Sigmoid colon (tissue), 7 donors: ENCODE data around the gene ADGRG2. TPM values are rescaled to one million over a fixed set of nuclear protein-coding genes. Genes with fewer than 3 reads are reported as not detected.

ENCODE experiments used
- DNase-seq: peaks from one replicate; pipeline ENCODE4 v3.0.0-alpha.2; 2019
- H3K27ac ChIP-seq, 4 donors: fragments of 200-600 bp; sonication (generic); one replicate each; pipeline ENCODE4 v1.5.1; 2016 to 2019; ENCODE audit warnings: mild to moderate bottlenecking in 1 of 4
- H3K27me3 ChIP-seq, 3 donors: fragments of 200-600 bp; sonication (generic); one replicate each; pipeline ENCODE4 v1.5.1; 2019; ENCODE audit warnings: mild to moderate bottlenecking in 1 of 3
- H3K36me3 ChIP-seq, 4 donors: fragments of 200-600 bp; sonication (generic); one replicate each; pipeline ENCODE4 v1.5.1; 2016 to 2019
- H3K4me1 ChIP-seq, 4 donors: fragments of 200-600 bp; sonication (generic); one replicate each; pipeline ENCODE4 v1.5.1; 2017 to 2019
- H3K4me3 ChIP-seq, 4 donors: fragments of 200-600 bp; sonication (generic); one replicate each; pipeline ENCODE4 v1.5.1; 2017 to 2019; ENCODE audit warnings: mild to moderate bottlenecking in 2 of 4, moderate library complexity in 1 of 4
- H3K9me3 ChIP-seq, 4 donors: fragments of 200-600 bp in 3 of 4; sonication (generic) in 3 of 4; one replicate each; pipeline versions ENCODE4 v1.5.1 to v1.6.1; 2013 to 2019
- EP300 ChIP-seq, 4 donors: sonication (generic); formaldehyde crosslinking; IDR thresholded peaks; one replicate each; pipeline ENCODE4 v1.6.1; 2017; ENCODE audit warnings: antibody characterized with exemption in 4 of 4
- POLR2A ChIP-seq, 2 donors: fragments of 450-650 bp; IDR thresholded peaks; one replicate each; pipeline ENCODE4 v1.6.1; 2016; ENCODE audit warnings: antibody characterized with exemption in 2 of 2, mild to moderate bottlenecking in 2 of 2, moderate library complexity in 2 of 2
- POLR2AphosphoS5 ChIP-seq, 4 donors: sonication (generic); formaldehyde crosslinking; IDR thresholded peaks; one replicate each; pipeline ENCODE4 v1.6.1; 2017; ENCODE audit warnings: antibody characterized with exemption in 4 of 4
- WGBS, 2 donors: extraction: QIAGEN DNeasy Blood & Tissue Kit; methylation state at CpG; one replicate each; pipeline ENCODE4 v1.1.7; 2013; 5-methylcytosine and 5-hydroxymethylcytosine counted together
- intact Hi-C: fragments of 100-400 bp; cut with DNase I; formaldehyde crosslinking; loops from one replicate; pipeline ENCODE4 v1.15.1; 2023
- polyA plus RNA-seq, 3 donors: library from polyadenylated mRNA; stranded (reverse); fragments of 200-250 nt; gene quantifications; one replicate each; pipeline ENCODE4 v1.2.3, GENCODE V29; 2013
- total RNA-seq, 4 donors: library from RNA; depleted of rRNA; stranded (reverse); fragments of >200 nt; gene quantifications; one replicate each; pipeline ENCODE4 v1.1.0, GENCODE V29; 2016
- TF ChIP-seq, protein P1 (sequence below), 4 experiments: fragments of 450-650 bp in 3 of 4; fragments of 200-600 bp in 1 of 4; IDR thresholded peaks; one replicate each; pipeline ENCODE4 v1.5.1; 2016 to 2019; ENCODE audit warnings: antibody characterized with exemption in 4 of 4, mild to moderate bottlenecking in 3 of 4, moderate library complexity in 2 of 4
- donor health status: healthy with polysubstance abuse.
- donor health status: Bipolar disorder and iron deficiency.
- donor health status: healthy.

The ADGRG2 gene
- total and polyA plus RNA-seq, 7 donors = under 0.01 to 2.5 (median 0.81) TPM; not detected in 1

DNA sequence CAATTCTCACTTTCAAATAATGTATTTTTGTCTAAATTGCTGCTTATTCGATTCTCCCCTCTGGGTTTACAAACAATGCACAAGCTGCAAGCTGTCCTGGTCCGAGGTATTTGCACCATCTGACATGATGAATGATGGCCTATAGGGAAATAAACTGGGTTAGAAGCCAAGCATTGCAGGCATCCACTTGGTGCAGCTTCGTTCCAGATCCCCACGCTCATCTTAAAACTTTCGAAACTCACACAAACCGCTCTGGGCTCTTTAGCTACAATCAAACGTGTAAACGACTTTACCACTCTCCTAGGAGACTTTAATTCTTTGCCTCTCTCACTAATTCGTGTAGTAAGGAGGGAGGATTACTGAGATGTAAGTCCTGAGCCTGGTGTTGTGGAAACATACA is 157.4 kb downstream of the ADGRG2 start:
- Histone ChIP-seq H3K36me3 (no peaks in the 10 kb centered on the region), H3K27ac (no peak overlapping the region), H3K9me3 (no peaks in the 10 kb centered on the region), H3K27me3 (no peaks in the 10 kb centered on the region), H3K4me3 (no peak overlapping the region), H3K4me1 (no peaks in the 10 kb centered on the region)
- 76 to 78% methylated on average over 9 of the region's 9 CpGs for WGBS, 2 donors
- intact Hi-C loops = no loop called here
- DNase-seq = no peak
- TF ChIP-seq EP300 (IDR thresholded peaks at IDR 0.05) (no peak), POLR2A (IDR thresholded peaks at IDR 0.05) (no peak), POLR2AphosphoS5 (IDR thresholded peaks at IDR 0.05) (no peak)
- TF ChIP-seq, protein P1, sequence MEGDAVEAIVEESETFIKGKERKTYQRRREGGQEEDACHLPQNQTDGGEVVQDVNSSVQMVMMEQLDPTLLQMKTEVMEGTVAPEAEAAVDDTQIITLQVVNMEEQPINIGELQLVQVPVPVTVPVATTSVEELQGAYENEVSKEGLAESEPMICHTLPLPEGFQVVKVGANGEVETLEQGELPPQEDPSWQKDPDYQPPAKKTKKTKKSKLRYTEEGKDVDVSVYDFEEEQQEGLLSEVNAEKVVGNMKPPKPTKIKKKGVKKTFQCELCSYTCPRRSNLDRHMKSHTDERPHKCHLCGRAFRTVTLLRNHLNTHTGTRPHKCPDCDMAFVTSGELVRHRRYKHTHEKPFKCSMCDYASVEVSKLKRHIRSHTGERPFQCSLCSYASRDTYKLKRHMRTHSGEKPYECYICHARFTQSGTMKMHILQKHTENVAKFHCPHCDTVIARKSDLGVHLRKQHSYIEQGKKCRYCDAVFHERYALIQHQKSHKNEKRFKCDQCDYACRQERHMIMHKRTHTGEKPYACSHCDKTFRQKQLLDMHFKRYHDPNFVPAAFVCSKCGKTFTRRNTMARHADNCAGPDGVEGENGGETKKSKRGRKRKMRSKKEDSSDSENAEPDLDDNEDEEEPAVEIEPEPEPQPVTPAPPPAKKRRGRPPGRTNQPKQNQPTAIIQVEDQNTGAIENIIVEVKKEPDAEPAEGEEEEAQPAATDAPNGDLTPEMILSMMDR (IDR thresholded peaks at IDR 0.05) = no peak

DNA sequence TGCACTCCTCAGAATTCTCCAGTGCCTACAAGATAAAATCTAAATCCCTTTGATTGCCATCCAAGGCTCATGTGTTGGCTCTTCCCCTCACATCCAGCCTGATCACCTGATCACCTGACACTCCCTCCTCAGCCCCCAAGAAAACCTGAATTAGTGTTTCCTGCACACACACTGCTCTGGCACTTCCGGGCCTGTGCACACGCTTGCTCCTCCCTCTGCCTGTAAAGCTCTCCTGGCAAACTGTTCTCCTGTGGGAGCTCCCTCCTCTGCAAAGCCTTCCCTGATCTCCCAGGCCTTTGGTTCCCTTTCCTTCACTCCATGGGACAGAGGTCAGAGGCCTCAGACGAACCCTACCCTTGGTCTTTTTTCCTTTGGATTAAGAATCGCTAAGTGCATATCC is 158.2 kb downstream of the ADGRG2 start:
- Histone ChIP-seq H3K4me3 (no peak overlapping the region), H3K36me3 (no peaks in the 10 kb centered on the region), H3K27ac (no peak overlapping the region), H3K27me3 (no peaks in the 10 kb centered on the region), H3K4me1 (no peaks in the 10 kb centered on the region), H3K9me3 (no peaks in the 10 kb centered on the region)
- WGBS, 2 donors = 29 to 60% methylated on average over 4 of the region's 4 CpGs
- intact Hi-C loops = no loop called here
- TF ChIP-seq POLR2A (IDR thresholded peaks at IDR 0.05) (no peak), EP300 (IDR thresholded peaks at IDR 0.05) (no peak), POLR2AphosphoS5 (IDR thresholded peaks at IDR 0.05) (no peak)
- TF ChIP-seq, protein P1 (IDR thresholded peaks at IDR 0.05) = no peak
- DNase-seq = no peak

DNA sequence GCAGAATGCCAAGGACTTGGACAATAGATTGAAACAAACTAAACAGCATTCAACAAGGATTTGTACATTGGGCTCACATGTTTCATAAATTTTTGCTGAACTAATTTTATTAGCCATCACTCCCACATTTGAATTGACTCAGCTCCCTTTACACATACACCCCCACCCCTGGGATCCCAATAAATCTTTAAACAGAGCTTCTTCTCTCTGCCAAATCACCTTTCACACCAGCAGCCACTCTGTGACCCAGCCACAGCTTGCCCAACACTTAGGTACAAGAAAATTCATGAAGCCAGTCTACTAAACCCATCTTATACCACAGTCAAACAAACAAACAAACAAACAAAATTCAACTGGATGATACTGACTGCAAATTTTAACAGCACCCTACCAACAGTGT is 159.9 kb downstream of the ADGRG2 start:
- Histone ChIP-seq H3K9me3 (no peaks in the 10 kb centered on the region), H3K4me1 (no peaks in the 10 kb centered on the region), H3K36me3 (no peaks in the 10 kb centered on the region), H3K27ac (no peak overlapping the region), H3K4me3 (no peak overlapping the region), H3K27me3 (no peaks in the 10 kb centered on the region)
- TF ChIP-seq, protein P1 (IDR thresholded peaks at IDR 0.05) = no peak
- TF ChIP-seq EP300 (IDR thresholded peaks at IDR 0.05) (no peak), POLR2AphosphoS5 (IDR thresholded peaks at IDR 0.05) (no peak), POLR2A (IDR thresholded peaks at IDR 0.05) (no peak)
- DNase-seq = no peak
- intact Hi-C loops = no loop called here

DNA sequence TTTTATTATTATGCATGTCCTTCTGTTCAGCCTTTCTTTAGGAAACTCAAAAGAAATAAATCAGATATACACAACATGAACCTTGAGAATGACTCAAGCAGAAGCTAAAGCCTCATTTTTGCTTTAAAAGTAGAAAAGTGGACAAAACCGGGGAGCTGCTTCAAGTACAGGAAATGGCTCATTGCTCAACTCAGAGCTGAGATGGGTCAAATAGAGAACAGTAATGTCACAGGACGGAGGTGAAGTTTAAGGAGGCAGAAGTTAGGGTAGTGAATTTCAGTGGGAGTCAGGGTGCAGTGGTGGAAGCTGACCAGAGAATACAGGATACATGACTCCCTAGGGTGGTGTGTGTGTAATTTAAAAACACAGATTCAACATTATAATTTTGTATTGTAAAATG is 160.6 kb downstream of the ADGRG2 start:
- intact Hi-C loops = no loop called here
- H3K36me3 ChIP-seq = no peaks in the 10 kb centered on the region
- 73% methylated on average over 2 of the region's 2 CpGs for WGBS, 2 donors
- no peak for TF ChIP-seq POLR2AphosphoS5 (IDR thresholded peaks at IDR 0.05)
- TF ChIP-seq POLR2A (IDR thresholded peaks at IDR 0.05) = no peak
- no peak for TF ChIP-seq EP300 (IDR thresholded peaks at IDR 0.05)
- TF ChIP-seq, protein P1 (IDR thresholded peaks at IDR 0.05) = no peak
- H3K27ac ChIP-seq = no peak overlapping the region
- no peak for DNase-seq
- H3K4me1 ChIP-seq = no peaks in the 10 kb centered on the region
- H3K27me3 ChIP-seq = no peaks in the 10 kb centered on the region
- H3K4me3 ChIP-seq = no peak overlapping the region
- H3K9me3 ChIP-seq = no peaks in the 10 kb centered on the region

DNA sequence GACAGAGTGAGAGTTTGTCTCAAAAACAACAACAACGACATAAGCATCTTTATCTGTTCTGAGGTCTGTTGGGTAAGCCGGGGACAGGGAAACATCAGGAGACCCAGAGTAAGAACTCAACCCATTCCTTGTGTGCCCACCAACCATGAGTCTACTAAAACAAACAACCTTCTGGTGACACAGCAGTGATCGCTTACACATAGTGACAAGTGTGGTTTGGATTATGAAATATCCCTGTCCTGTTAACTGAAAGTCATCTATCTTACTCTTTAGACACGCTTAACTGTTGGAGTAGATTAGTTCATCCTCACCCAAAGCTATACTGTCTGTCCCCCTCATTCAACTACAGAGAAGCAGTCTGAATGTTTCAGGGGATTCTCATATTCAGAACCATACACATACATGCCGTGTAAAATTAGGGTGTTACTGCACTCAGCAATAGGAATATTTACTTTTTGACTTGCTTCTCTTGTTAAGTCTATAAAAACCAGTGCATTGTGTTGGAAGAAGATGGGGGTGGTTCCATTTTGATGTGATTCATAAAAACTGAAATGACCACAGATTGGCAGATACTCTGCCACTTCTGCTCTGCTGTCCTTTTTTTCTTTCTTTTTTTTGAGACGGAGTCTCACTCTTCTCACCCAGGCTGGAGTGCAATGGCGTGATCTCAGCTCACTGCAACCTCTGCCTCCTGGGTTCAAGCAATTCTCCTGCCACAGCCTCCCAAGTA is 165.8 kb downstream of the ADGRG2 start:
- Histone ChIP-seq H3K27ac (no peak overlapping the region), H3K9me3 (no peaks in the 10 kb centered on the region), H3K4me1 (no peaks in the 10 kb centered on the region), H3K27me3 (no peaks in the 10 kb centered on the region), H3K36me3 (no peaks in the 10 kb centered on the region), H3K4me3 (no peak overlapping the region)
- intact Hi-C loops = no loop called here
- DNase-seq = no peak
- WGBS, 2 donors = 85 to 86% methylated on average over 7 of the region's 7 CpGs
- TF ChIP-seq POLR2A (IDR thresholded peaks at IDR 0.05) (no peak), POLR2AphosphoS5 (IDR thresholded peaks at IDR 0.05) (no peak), EP300 (IDR thresholded peaks at IDR 0.05) (no peak)
- TF ChIP-seq, protein P1 (IDR thresholded peaks at IDR 0.05) = no peak
